ENCODE data around the gene IL31RA.

- TF ChIP-seq CTCF (IDR thresholded peaks at IDR 0.05; ENCODE audit: borderline replicate concordance, extremely low read depth, low read length, poor library complexity, severe bottlenecking) (no peak), EZH2 (IDR thresholded peaks at IDR 0.05; ENCODE audit: borderline replicate concordance, low read depth, low read length, severe bottlenecking) (no peak)
These were observed 67.2 kb downstream of the IL31RA start for GRCh38 chr5:55918087-55919035.

Data from DND-41 (cell line).